H1 (cell line): ENCODE measurements around the gene PHF1. TPM values are rescaled to one million over a fixed set of nuclear protein-coding genes. Genes with fewer than 3 reads are reported as not detected.

ENCODE experiments used
- MAFK ChIP-seq: IDR thresholded peaks from 2 replicates; pipeline ENCODE4 v1.6.1; 2012; ENCODE audit warnings: low read depth, mild to moderate bottlenecking, improper control_type of control experiment, low read length
- NRF1 ChIP-seq: IDR thresholded peaks from 2 replicates; pipeline ENCODE4 v1.6.1; 2011; ENCODE audit warnings: mild to moderate bottlenecking, low read depth, low read length, improper control_type of control experiment
- RAD21 ChIP-seq, 2 experiments: IDR thresholded peaks in 1 of 2; conservative IDR thresholded peaks in 1 of 2; 2 replicates each; pipeline ENCODE4 v1.6.1; 2011; ENCODE audit warnings: low read depth in 2 of 2, low read length in 2 of 2, improper control_type of control experiment in 1 of 2, inconsistent platforms in 1 of 2, mild to moderate bottlenecking in 1 of 2, moderate library complexity in 1 of 2
- TAF1 ChIP-seq: IDR thresholded peaks from 2 replicates; pipeline ENCODE4 v1.6.1; 2011; ENCODE audit warnings: mild to moderate bottlenecking, low read depth, low read length
- polyA plus RNA-seq, 7 experiments: library from polyadenylated mRNA; depleted of rRNA in 3 of 7; stranded (reverse) in 5 of 7; unstranded in 2 of 7; fragments of >200 nt in 5 of 7; fragments of 200-250 nt in 2 of 7; gene quantifications; 1 replicate in 5 of 7; 2 replicates in 1 of 7; 4 replicates in 1 of 7; pipeline versions ENCODE4 v1.2.1 to v1.2.3, GENCODE V29; 2011 to 2013; ENCODE audit warnings: missing spikeins in 2 of 7, mixed read lengths in 2 of 7
- total RNA-seq: library from RNA; stranded (reverse); fragmentation: NEBNext Ultra II Directional; extraction: Animal tissue kit (Norgen Biotek cat#: 25700); gene quantifications from 2 replicates; pipeline ENCODE4 v1.2.1, GENCODE V29; 2021
- TF ChIP-seq, protein P1 (sequence below): IDR thresholded peaks from 2 replicates; pipeline ENCODE4 v1.6.1; 2011; ENCODE audit warnings: low read depth, mild to moderate bottlenecking, low read length; ENCODE audit not compliant: insufficient read depth

The PHF1 gene
- total and polyA plus RNA-seq, 2 of the 8 experiments (the other 6 are each of a cell fraction or from before 2014, with no cell fraction given) = 47.3 to 78.6 TPM

DNA sequence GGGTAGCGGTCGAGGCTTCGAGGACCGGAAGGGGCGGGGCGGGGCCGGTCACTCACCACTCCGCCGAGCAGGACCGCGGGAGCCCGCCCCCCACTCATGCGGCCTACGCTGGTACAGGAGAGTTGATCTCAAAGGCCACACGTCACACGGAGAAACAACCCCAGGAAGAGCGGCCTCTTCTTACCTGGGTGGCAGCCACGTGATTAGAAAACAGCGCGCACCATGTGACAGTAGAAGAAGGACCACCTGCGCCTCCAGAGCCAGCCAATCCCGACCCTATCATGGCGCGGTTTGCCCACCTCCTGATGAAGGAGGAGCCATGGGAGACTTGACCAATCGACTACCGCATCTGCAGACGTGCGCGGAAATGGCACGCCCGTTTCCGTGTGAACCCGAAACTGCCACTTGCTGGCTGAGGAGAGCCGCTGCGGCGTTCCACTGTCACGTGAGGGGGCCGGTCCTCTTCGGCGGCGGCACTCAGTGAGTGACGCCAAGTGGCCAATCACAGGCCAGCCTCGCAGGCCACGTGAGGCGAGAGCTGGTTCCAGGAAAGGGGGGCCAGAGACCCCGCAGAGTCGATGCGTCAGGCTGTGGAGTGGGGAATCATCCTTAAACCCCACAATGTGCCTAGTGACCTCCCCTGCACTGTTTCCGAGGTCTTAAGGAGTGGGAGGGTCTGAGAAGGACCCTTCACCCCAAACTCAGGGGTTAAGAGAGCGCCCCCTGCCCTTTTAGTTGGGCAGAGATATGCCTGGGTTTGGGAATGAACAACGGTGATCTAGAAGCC lies 7.3 kb downstream of the PHF1 start, which contains the start of gene CUTA (continued):
- TF ChIP-seq NRF1 = 0 out of 2 replicates have a peak, but pooled peaks have one; percentile 2
- no peak for TF ChIP-seq MAFK
- TF ChIP-seq RAD21 (IDR thresholded peaks at IDR 0.05 in 1 of 2, conservative IDR thresholded peaks at IDR 0.05 in 1 of 2; ENCODE audit: low read depth in 2 of 2, low read length in 2 of 2) = peak in 1 of 2 experiments; percentile 5; a peak in 1 of 4 replicates
- TF ChIP-seq, protein P1, sequence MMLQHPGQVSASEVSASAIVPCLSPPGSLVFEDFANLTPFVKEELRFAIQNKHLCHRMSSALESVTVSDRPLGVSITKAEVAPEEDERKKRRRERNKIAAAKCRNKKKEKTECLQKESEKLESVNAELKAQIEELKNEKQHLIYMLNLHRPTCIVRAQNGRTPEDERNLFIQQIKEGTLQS = peak; percentile 97
- TF ChIP-seq TAF1 = peak; percentile 25; the same call in 1 of the 2 replicates
